ENCODE measurements around the gene RBPMS2.
A peak's percentile ranks its signal among the peaks of the same experiment; 100 is the strongest.

Gene RBPMS2

DNA sequence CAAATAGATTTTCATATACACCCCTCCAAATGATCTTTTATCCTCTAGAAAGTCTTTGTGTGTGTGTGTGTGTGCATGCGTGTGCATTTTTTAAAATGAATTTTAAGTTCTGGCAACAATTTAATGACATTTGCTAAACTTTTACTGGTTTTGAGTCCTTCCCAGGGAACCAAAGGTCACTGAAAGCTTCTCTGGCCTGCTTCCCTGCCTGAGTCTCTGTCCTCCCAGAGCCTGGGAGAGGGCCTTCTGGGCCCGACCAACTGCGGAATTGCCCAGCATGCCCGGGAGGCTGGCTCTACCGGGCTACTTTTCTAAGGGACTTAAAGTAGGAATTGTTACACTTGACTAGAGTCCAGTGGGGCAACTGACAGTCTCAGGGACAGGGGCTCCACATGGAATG lies 7.4 kb upstream of the RBPMS2 start:
- no peak for DNase-seq

DNA sequence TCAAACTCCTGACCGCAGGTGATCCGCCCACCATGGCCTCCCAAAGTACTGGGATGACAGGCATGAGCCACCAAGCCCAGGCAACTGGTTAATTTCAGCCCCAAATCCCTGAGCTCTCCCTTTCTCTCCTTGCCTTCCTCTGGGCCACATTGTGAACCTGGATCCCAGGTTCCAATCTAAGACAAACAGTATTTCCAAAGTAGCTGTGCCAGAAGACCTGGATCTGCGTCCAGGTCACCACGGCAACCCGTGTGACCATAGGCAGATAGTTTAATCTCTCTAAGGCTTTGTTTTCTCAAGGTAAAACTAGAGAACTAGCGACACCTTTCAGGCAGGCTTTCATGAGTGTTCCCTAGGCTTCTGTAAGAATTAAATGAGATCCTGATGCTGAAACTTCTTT lies 5.9 kb upstream of the RBPMS2 start:
- no peak for DNase-seq

DNA sequence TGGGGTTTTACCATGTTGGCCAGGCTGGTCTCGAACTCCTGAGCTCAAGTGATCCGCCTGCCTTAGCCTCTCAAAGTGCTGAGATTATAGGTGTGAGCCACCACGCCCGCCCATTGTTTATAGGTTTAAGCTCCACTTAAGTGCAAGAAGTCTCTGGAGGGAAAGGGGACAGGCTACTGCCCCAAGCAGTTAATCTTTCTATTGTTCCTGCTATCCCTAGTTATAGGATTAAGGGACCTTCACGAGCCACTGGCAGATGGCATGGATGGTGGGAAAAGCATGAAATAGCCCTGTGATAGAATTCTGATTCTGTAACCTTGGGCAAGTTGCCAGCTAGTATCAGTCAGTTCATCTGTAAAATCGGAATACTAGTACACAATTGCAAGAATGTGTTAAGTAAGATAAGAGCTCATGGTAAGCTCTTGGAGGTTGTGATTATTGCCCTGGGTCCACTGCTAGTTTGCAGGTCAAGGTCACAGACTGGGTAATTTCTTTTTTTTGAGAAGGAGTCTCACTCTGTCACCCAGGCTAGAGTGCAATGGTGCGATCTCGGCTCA lies 5.3 kb upstream of the RBPMS2 start:
- DNase-seq: no peak

DNA sequence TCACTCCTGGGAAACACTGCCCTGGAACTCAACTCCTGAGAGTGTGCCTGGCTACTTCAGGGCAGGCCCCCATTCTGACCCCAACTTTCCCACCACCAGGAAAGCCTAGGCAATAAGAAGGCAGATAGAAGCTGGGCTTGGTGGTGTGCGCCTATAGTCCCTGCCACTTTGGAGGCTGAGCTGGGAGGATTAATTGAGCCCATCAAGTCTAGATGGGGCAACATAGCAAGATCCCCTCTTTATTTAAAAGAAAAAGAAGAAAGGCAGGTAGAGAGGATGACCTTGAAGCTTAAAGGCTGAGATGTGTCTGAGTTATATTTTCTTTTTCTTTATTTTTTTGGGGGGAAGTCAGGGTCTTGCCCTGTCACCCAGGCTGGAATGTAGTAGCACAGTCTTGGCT lies 4.2 kb upstream of the RBPMS2 start:
- DNase-seq: no peak

DNA sequence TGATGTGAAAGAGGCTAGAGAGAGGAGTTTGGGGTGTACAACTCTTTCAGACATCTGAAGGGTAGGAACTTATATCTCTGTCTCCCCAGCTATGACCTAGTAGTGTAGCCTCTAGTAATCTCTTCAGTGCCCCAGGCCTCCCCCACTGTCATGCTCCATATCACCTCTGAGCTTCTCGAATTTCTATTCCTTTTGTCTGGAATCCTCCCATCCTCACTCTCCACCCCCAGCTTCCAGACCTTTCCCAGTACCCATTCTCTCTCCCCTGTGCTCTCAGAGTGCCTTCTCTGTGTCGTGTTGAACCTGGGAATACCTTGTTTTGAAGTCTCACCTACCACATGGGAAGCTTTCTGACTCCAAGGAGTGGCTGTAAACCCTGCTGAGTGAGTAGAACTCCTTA lies 3.6 kb upstream of the RBPMS2 start:
- DNase-seq: no peak

- DNase-seq: no peak
These were observed 1.0 kb upstream of the RBPMS2 start for GRCh38 chr15:64776402-64776786.

GRCh38 chr15:64774629-64775493 lies 528 bp downstream of the RBPMS2 start:
- DNase-seq: peak; percentile 66

GRCh38 chr15:64774037-64774628 lies 1.3 kb downstream of the RBPMS2 start:
- no peak for DNase-seq

- no peak for DNase-seq
These were observed 1.8 kb downstream of the RBPMS2 start for GRCh38 chr15:64773606-64774005.

GRCh38 chr15:64772964-64773363 lies 2.4 kb downstream of the RBPMS2 start:
- no peak for DNase-seq

- no peak for DNase-seq
These were observed 2.9 kb downstream of the RBPMS2 start for GRCh38 chr15:64772488-64772887.

DNA sequence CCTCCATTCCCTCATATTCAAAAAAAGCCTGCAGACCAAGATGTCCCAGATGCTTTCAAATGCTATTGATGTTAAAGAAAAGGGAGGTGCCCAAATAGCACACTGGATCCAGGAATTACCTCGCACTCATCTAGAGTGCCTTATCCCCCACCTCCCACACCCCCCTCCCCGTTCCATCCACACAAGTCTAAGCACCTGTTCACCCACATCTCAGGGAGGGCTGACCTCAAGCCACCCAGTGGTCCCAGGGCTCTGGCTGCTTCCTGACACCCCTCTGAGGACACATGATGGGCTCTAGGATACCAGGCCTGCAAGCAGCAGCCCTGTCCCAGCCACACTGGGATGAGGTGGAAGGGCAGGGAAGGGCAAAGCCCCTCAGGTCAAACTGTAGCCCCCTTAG lies 4.8 kb downstream of the RBPMS2 start:
- no peak for DNase-seq

GRCh38 chr15:64767203-64767602 lies 8.2 kb downstream of the RBPMS2 start:
- DNase-seq: no peak

DNA sequence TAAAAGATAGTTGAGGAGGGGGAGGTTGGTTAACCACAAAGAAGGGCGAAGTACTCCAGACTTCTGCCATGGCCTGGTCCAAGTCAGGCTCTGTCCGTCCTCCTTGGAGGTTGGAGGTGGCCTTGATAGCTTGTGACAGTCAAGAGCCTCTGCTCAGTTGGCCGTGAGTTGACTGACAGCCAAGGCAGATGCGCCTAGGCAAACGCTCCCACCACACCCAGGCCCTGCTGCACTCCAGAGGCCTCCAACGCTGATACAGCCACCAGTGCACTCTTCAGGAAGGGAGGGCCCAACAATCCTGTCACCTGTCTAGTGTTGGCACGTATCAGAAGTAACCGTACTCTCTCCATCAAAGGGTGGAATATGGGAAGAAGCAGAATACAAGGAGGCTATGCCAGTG lies 9.3 kb downstream of the RBPMS2 start:
- no peak for DNase-seq

DNA sequence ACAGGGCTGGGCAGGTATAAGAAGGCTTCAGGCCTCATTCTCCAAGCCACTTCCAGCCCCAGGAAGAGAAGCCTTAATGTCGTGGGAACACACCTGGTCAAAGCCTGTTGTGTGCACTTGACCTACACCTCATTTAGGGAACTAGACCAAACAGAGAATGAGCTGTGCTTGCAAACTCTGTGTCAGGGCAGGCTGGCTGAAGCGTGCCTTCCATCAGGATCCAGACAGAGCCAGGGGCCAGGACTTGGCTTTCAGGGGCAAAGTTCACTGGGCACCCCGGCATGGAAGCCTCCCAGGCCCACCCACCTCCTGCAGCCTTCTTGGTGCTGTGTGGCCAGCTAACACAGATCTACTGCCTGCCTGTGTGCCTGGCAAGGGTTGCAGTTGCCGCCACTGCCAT lies 11.5 kb downstream of the RBPMS2 start:
- DNase-seq: no peak

- DNase-seq: no peak
These were observed 11.9 kb downstream of the RBPMS2 start for GRCh38 chr15:64763462-64763861.

DNA sequence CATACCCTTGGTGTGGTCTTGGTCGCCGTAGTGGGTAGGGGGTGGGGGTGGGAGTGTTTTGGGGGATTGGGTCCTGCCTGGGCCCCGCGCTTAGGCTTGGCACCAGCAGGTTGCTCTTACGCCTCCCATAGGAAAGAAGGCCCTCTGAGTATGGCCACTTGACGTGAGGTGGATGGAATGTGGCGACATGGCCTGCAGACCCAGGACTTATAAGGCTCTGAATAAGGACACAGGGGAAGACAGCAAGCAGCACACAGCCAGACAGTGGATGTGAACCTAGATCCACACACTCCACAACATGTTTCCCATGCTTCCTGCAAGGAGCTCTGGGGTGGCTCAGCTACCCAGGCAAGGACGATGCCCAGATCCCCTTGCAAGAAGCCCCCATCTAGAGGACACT lies 12.4 kb downstream of the RBPMS2 start:
- no peak for DNase-seq

GRCh38 chr15:64762546-64762945 lies 12.8 kb downstream of the RBPMS2 start:
- DNase-seq: no peak

DNA sequence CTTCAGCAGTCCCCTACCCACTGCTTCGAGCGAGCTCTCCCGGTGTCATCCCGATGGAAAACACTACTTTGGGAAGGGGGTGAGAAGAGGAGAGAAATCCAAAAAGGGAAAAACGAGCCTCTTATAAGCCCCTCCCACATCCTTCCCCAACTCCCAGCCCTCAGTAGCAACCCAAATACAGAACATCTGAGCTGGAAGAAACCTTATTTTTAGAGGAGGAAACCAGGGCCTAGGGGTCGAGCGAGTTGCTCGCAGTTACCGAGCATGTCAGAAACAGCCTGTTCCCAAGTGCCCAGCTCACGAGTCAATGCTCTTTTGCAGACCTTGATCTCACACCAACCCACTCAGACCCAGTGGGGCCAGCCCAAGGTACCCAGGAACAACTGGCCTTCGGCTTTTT lies 14.2 kb downstream of the RBPMS2 start:
- DNase-seq: no peak

- DNase-seq: no peak
These were observed 15.3 kb downstream of the RBPMS2 start for GRCh38 chr15:64760056-64760455.

DNA sequence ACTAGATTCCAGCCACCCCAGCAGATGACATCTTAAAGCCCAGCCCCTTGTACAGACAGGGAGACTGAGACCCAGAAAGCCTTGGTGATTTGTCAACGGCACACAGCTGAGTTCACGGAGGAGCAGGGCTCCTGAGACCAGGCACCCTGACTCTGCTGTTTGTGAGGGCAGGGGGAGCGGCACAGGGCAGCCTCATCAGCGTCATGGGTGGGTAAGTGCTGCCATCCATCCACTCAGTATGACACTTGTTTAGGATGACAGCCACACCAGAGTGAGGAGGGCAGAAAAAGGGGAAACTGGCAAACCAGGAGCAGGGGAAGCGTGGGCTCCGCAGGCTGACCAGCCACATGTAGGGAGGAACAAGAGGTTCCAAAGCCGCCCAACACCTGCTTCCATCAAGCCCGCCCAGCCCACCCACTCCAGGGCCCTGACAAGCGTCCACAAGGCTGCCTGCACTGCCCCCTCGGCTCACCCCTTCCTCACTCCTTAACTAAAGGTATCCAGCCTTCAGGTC lies 19.9 kb downstream of the RBPMS2 start:
- DNase-seq: no peak

- DNase-seq: no peak
These were observed 20.5 kb downstream of the RBPMS2 start for GRCh38 chr15:64754663-64755426.

- DNase-seq: no peak
These were observed 21.8 kb downstream of the RBPMS2 start for GRCh38 chr15:64753480-64754185.
